ENCODE results near the gene CILP2.

DNA sequence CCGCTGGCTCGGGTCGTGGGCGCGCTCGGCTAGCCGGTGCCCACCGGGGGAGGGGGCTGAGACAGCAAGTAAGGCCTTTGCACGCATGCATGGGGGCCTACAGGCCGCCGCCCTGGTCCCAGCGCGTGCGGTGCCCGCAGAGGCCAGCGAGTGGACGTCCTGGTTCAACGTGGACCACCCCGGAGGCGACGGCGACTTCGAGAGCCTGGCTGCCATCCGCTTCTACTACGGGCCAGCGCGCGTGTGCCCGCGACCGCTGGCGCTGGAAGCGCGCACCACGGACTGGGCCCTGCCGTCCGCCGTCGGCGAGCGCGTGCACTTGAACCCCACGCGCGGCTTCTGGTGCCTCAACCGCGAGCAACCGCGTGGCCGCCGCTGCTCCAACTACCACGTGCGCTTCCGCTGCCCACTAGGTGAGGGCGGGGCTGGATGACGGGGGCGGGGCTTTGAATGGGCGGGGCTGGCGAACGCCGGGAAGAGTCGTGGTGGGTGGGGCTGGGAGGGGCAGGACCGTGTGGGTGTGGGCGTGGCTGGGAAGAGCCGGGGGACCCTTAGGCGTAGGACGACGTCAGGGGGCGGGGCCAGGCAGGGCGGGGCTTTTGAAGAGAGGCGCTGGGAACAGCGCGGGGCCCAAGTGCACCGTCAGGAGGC, 2.1 kb downstream of the CILP2 start:
- TF ChIP-seq GATA3 (IDR thresholded peaks at IDR 0.05; ENCODE audit: low read depth, low read length), result no peak
- no peak for TF ChIP-seq GATA2 (IDR thresholded peaks at IDR 0.05; ENCODE audit: low read depth, low read length)
